GM18498 (cell line): ENCODE results near the gene ARL14EP.

Experiments
- ATAC-seq: cut with Tn5 transposase; IDR thresholded peaks from one replicate; pipeline ENCODE4 v1.9.1; 2021; ENCODE audit warnings: mild to moderate bottlenecking, moderate library complexity; ENCODE audit not compliant: unreplicated experiment

The ARL14EP gene

DNA sequence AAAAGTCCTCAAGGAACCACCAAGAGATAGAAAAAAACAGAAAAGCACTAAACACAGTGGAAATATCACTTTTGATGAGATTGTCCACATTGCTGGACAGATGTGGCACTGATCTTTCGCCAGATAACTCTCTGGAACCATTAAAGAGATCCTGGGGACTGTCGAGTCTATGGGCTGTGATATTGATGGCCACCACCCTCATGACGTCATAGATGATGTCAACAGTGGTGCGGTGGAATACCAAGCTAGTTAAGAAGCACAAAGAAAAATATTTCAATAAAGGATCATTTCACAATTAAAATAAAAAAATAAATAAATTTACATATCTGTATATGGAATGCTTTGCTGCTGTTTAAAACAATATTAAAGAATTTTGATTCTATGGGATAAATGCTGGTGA, 45.5 kb downstream of the ARL14EP start:
- ATAC-seq = no peak

DNA sequence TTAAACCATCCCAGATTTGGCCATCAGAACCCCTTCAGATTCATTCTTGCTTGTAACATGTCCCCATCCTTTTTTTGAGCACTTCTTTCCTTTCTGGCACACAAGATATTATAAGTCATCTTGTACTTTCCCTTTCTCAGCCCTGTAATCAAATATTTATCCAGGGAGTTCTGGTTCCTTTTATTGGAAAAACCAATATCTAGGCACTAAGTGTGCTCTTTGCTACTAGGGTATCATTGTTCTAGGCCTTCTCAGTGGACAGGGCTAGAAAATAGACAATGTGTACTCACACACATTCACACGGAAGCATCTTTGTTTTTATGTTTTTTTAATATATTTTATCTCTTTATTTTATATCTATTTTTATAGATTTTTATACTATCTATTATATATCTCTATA, 47.3 kb downstream of the ARL14EP start:
- ATAC-seq = no peak

DNA sequence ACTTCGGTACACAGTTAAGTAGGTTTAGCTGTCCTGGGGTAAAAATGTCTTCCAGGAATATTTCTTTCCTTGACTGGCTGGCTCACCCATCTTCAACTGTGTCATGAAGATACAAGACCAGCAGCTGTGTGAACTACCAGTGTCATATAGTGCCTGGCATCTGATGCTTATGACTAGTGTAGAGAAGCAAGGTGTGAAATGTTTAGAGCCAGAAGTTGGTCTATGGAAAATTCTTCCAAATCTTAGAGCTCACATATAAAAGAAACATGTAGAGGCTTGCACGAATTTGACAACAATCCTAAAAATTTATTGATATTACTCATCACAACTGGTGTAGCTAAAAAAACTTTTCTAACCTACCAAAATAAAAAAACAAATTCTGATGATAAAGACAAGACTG, 54.4 kb downstream of the ARL14EP start:
- no peak for ATAC-seq

DNA sequence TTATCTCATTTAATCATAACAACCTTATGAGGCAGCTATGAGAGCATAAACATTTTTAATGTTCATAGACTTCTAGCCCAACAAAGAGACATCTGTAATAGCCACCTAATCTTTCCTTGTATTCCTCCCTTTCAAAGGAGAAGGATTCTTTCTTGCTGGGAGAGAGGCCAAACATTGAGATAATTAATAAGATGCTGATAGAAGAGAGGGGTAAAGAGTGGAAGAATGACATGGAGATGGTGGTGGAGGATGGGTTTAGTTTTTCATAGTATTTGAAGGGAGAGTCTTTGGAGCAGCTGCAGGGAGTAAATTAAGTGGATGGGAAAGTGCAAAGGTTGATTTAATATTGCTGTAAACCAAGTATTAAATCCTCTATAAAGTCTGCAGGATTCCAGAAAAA, 57.9 kb downstream of the ARL14EP start:
- no peak for ATAC-seq

DNA sequence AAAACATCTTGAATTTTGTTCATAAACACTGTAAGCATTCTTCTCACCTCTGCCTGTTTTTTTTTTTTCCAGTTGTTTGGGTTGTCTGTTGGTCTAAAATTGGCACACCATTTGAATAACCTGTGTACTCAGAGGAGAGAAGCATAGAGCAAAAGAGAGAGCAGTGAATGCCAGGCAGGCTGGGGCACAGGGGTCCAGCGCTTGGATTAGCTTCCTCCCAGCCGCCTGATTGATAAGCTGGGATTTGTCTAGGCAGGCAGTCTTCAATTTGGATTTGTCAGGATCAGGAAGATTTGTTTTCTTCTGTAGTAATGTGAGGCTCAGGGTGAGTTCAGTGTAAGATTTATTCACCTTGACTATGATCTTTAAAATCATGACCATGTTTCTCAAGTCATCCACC, 59.0 kb downstream of the ARL14EP start:
- ATAC-seq = no peak
